ENCODE measurements around the gene TAF1A.

- TF ChIP-seq CTCF (IDR thresholded peaks at IDR 0.05): no peak
- no peak for TF ChIP-seq POLR2A (IDR thresholded peaks at IDR 0.05)
Observed at GRCh38 chr1:222606757-222607156, 17.0 kb upstream of the TAF1A start.

Data from Peyer's patch (tissue), 4 donors.